K562 (cell line): Measurements from ENCODE around the gene MFSD2B. TPM values are rescaled to one million over a fixed set of nuclear protein-coding genes. Genes with fewer than 3 reads are reported as not detected.

Source experiments
- CHD2 ChIP-seq: IDR thresholded peaks from 2 replicates; pipeline ENCODE4 v1.6.1; 2011; ENCODE audit warnings: low read depth, low read length
- HIVEP1 ChIP-seq: fragments of 250-450 bp; sonication (Bioruptor Pico); IDR thresholded peaks from 2 replicates; pipeline ENCODE4 v1.4.0; 2020; ENCODE audit warnings: mild to moderate bottlenecking
- NFRKB ChIP-seq: fragments of 450-650 bp; IDR thresholded peaks from 2 replicates; pipeline ENCODE4 v1.6.1; 2016; ENCODE audit warnings: low read depth
- POLR2AphosphoS2 ChIP-seq: IDR thresholded peaks from 2 replicates; pipeline ENCODE4 v1.6.1; 2012; ENCODE audit warnings: low read length, improper control_type of control experiment
- PTRF ChIP-seq: fragments of 450-650 bp; IDR thresholded peaks from 2 replicates; pipeline ENCODE4 v1.6.1; 2016; ENCODE audit warnings: mild to moderate bottlenecking, missing genetic modification characterization, missing compliant biosample characterization
- RBM22 ChIP-seq: fragments of 200-400 bp; formaldehyde crosslinking; IDR thresholded peaks from 2 replicates; pipeline ENCODE4 v1.6.1; 2018; ENCODE audit warnings: low read length, low read depth; ENCODE audit not compliant: poor library complexity, severe bottlenecking
- SUPT5H ChIP-seq: fragments of 450-650 bp; IDR thresholded peaks from 2 replicates; pipeline ENCODE4 v1.6.1; 2016
- ZBTB7A ChIP-seq: IDR thresholded peaks from 2 replicates; pipeline ENCODE4 v1.6.1; 2011; ENCODE audit warnings: low read depth, mild to moderate bottlenecking, low read length, moderate library complexity, borderline replicate concordance; ENCODE audit not compliant: control insufficient read depth
- ZNF165 ChIP-seq: fragments of 250-450 bp; sonication (Bioruptor Pico); IDR thresholded peaks from 2 replicates; pipeline ENCODE4 v1.4.0; 2020; ENCODE audit warnings: borderline replicate concordance
- ZNF224 ChIP-seq: sonication (generic); formaldehyde crosslinking; IDR thresholded peaks from 2 replicates; pipeline ENCODE4 v1.8.0; 2022; ENCODE audit warnings: mild to moderate bottlenecking, missing genetic modification reagents
- ZNF644 ChIP-seq: fragments of 200-800 bp; sonication (Bioruptor generic); IDR thresholded peaks from 2 replicates; pipeline ENCODE4 v1.6.1; 2016; ENCODE audit warnings: low read depth, missing genetic modification characterization, missing compliant biosample characterization
- polyA plus RNA-seq, 8 experiments: library from polyadenylated mRNA; depleted of rRNA in 4 of 8; stranded (reverse) in 5 of 8; unstranded in 3 of 8; fragments of >200 nt; fragmentation: Nextera tagmentation in 2 of 8; fragmentation: Illumina TruSeq in 1 of 8; extraction: Ambion mirVana in 2 of 8; extraction: Trizol in 1 of 8; gene quantifications; 2 replicates each; pipeline versions ENCODE4 v1.2.1 to v1.2.3, GENCODE V29; 2011 to 2014; ENCODE audit warnings: inconsistent platforms in 1 of 8, missing spikeins in 1 of 8
- total RNA-seq, 7 experiments: library from RNA; depleted of rRNA in 6 of 7; stranded (reverse); fragments of >200 nt in 6 of 7; fragmentation: Illumina TruSeq in 2 of 7; extraction: Trizol in 2 of 7; gene quantifications; 2 replicates each; pipeline versions ENCODE4 v1.2.1 to v1.2.3, GENCODE V29; 2011 to 2021; ENCODE audit warnings: low replicate concordance in 1 of 7
- TF ChIP-seq, protein P1 (sequence below): IDR thresholded peaks from 3 replicates; pipeline ENCODE4 v1.6.1; 2011; ENCODE audit warnings: borderline replicate concordance, mild to moderate bottlenecking; ENCODE audit not compliant: insufficient read length, insufficient read depth
- TF ChIP-seq, protein P2 (sequence below): fragments of 250-450 bp; sonication (Bioruptor Pico); IDR thresholded peaks from 2 replicates; pipeline ENCODE4 v1.8.0; 2022; ENCODE audit warnings: moderate library complexity, mild to moderate bottlenecking, inconsistent platforms
- TF ChIP-seq, protein P3 (sequence below): fragments of 250-450 bp; sonication (Bioruptor Pico); IDR thresholded peaks from 2 replicates; pipeline ENCODE4 v1.4.0; 2020; ENCODE audit warnings: mild to moderate bottlenecking, moderate library complexity, borderline replicate concordance

The MFSD2B gene
- total and polyA plus RNA-seq, 9 of the 15 experiments (the other 6 are each of a cell fraction or from before 2014, with no cell fraction given), result 2.6 to 10.9 (median 6.8) TPM

DNA sequence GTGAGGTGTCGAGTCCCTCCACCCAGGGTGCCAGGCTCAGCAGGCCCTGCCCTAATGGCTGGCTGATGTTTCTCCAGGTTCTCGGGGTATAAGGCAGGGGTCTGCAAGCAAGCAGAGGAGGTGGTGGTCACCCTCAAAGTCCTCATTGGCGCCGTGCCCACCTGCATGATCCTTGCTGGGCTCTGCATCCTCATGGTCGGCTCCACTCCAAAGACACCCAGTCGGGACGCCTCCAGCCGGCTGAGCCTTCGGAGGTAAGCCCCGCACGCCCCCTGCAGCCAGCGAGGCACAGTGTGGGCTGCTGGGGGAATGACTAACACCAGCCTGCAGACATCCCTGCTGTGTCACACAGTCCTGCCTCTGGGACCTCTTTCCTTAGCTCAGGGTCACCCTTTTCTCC is 14.1 kb downstream of the MFSD2B start (continued):
- TF ChIP-seq CHD2 (no peak), RBM22 (peak; percentile 62), ZNF224 (CRISPR knock-in tag) (no peak), SUPT5H (no peak), POLR2AphosphoS2 (no peak), NFRKB (no peak), ZBTB7A (no peak), ZNF644 (no peak), ZNF165 (CRISPR knock-in tag) (no peak), PTRF (no peak), HIVEP1 (CRISPR knock-in tag) (no peak)
- TF ChIP-seq, protein P1, sequence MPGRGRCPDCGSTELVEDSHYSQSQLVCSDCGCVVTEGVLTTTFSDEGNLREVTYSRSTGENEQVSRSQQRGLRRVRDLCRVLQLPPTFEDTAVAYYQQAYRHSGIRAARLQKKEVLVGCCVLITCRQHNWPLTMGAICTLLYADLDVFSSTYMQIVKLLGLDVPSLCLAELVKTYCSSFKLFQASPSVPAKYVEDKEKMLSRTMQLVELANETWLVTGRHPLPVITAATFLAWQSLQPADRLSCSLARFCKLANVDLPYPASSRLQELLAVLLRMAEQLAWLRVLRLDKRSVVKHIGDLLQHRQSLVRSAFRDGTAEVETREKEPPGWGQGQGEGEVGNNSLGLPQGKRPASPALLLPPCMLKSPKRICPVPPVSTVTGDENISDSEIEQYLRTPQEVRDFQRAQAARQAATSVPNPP, result no peak
- TF ChIP-seq, protein P2, sequence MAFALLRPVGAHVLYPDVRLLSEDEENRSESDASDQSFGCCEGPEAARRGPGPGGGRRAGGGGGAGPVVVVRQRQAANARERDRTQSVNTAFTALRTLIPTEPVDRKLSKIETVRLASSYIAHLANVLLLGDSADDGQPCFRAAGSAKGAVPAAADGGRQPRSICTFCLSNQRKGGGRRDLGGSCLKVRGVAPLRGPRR, result no peak
- TF ChIP-seq, protein P3, sequence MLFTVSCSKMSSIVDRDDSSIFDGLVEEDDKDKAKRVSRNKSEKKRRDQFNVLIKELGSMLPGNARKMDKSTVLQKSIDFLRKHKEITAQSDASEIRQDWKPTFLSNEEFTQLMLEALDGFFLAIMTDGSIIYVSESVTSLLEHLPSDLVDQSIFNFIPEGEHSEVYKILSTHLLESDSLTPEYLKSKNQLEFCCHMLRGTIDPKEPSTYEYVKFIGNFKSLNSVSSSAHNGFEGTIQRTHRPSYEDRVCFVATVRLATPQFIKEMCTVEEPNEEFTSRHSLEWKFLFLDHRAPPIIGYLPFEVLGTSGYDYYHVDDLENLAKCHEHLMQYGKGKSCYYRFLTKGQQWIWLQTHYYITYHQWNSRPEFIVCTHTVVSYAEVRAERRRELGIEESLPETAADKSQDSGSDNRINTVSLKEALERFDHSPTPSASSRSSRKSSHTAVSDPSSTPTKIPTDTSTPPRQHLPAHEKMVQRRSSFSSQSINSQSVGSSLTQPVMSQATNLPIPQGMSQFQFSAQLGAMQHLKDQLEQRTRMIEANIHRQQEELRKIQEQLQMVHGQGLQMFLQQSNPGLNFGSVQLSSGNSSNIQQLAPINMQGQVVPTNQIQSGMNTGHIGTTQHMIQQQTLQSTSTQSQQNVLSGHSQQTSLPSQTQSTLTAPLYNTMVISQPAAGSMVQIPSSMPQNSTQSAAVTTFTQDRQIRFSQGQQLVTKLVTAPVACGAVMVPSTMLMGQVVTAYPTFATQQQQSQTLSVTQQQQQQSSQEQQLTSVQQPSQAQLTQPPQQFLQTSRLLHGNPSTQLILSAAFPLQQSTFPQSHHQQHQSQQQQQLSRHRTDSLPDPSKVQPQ, result no peak
- TF ChIP-seq, all 486 proteins: peak for 6
